Fibroblast of villous mesenchyme (primary cell): Measurements from ENCODE around the gene CCDC158. TPM values are rescaled to one million over a fixed set of nuclear protein-coding genes. Genes with fewer than 3 reads are reported as not detected.

Source experiments
- DNase-seq: peaks from one replicate; pipeline ENCODE4 v3.0.0-alpha.2; 2010; ENCODE audit warnings: low read depth
- H3K4me3 ChIP-seq: 2 replicates; pipeline ENCODE4 v1.5.1; 2011; ENCODE audit warnings: low read depth, mild to moderate bottlenecking, low read length
- CTCF ChIP-seq: IDR thresholded peaks from 2 replicates; pipeline ENCODE4 v1.5.1; 2012; ENCODE audit warnings: low read depth, mild to moderate bottlenecking, low read length; ENCODE audit not compliant: insufficient read depth
- total RNA-seq: library from RNA; depleted of rRNA; stranded (reverse); fragments of >200 nt; gene quantifications from 2 replicates; pipeline ENCODE4 v1.2.3, GENCODE V29; 2012

Gene CCDC158
- total RNA-seq, 1 donor, result 0.43 TPM

GRCh38 chr4:76375703-76376102 is 45.2 kb downstream of the CCDC158 start:
- no peak overlapping the region for H3K4me3 ChIP-seq
- no peak for TF ChIP-seq CTCF
- DNase-seq, result no peak

DNA sequence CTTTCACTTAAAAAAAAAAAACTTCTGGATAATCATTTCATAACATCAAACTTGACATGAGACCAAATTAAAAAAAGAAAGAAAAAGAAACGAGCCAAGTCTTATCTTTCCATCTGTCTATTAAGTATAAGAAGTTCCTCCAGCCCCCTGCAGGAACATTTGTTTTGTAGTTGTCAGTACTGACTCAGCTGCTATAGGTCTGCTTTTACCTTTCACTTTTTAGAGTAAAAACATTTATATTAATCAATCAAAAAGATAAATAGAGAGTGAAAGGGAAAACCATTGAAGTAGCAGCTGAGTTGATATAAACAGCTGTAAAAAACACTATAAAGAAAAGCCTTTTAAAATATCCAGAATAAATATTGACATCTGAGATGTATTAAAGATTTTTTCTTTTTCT is 46.1 kb downstream of the CCDC158 start:
- H3K4me3 ChIP-seq, result no peak overlapping the region
- no peak for DNase-seq
- TF ChIP-seq CTCF, result no peak

GRCh38 chr4:76373919-76374552 is 46.9 kb downstream of the CCDC158 start:
- peak; percentile 3 for DNase-seq
- TF ChIP-seq CTCF, result no peak
- no peak overlapping the region for H3K4me3 ChIP-seq

DNA sequence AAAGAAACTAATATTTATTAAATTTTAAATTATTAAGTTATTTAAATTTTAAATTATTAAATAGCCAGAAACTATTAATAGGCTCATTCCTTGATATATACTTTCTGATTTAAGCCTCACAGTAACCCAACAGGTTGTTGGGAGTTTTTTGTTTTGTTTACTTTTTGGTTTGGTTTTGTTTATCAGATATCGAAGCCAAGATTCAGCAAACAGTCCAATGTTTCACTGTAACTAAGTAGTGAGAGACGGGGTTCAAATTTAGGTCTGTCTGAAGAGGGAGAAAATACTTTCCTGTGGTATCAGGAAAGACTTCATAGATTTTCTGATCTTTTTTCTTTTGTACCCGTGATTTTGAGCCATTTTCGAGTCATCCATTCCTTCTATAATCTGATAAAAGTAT is 54.2 kb downstream of the CCDC158 start:
- TF ChIP-seq CTCF, result no peak
- no peak for DNase-seq
- no peak overlapping the region for H3K4me3 ChIP-seq

GRCh38 chr4:76365636-76366035 is 55.3 kb downstream of the CCDC158 start:
- H3K4me3 ChIP-seq, result no peak overlapping the region
- no peak for TF ChIP-seq CTCF
- no peak for DNase-seq

- no peak for TF ChIP-seq CTCF
- no peak for DNase-seq
- H3K4me3 ChIP-seq, result no peak overlapping the region
Observed at GRCh38 chr4:76364763-76365162, 56.2 kb downstream of the CCDC158 start.

DNA sequence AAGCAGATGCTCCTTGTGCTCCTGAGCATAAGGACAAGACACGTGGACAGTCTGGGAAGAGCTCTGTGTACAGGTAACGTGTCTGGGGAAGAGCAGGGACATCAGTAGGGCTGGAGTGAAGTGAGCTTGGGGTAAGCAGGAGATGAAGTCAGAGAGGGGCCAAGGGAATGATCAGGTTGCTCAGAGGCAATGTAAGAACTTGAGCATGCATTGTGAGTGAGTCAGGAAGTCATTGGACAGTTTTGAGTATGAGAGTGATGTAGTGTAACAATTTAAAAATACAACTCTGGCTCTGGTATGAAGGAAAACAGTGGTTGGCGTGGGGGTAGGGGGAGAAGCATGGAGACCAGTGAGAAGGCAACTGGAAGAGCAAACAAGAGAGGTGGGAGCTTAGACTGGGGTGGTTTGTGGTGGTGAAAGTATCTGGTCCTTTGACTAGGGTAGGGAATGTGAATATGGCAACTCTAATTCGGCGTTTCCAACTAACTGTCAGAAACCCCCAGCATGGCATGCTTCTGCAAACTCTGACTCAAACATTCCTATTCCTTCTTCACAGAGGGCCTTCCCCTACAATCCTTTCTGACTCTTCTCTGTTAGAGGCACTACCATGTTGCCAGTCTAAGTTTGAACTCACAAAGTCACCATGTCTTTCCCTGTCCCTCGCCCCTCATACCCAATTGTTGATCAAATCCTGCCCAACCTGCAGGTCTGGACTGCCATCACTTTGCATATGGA is 57.2 kb downstream of the CCDC158 start:
- DNase-seq, result no peak
- no peak for TF ChIP-seq CTCF
- no peak overlapping the region for H3K4me3 ChIP-seq
